Ishikawa (cell line): Measurements from ENCODE around the gene KSR2.

Source experiments
- CEBPB ChIP-seq: IDR thresholded peaks from 2 replicates; pipeline ENCODE4 v1.6.1; 2012
- CREB1 ChIP-seq: IDR thresholded peaks from 2 replicates; pipeline ENCODE4 v1.6.1; 2012; ENCODE audit warnings: low read depth
- EGR1 ChIP-seq: IDR thresholded peaks from 2 replicates; pipeline ENCODE4 v1.6.1; 2012
- EP300 ChIP-seq: IDR thresholded peaks from 2 replicates; pipeline ENCODE4 v1.6.1; 2012; ENCODE audit warnings: borderline replicate concordance
- FOXM1 ChIP-seq: IDR thresholded peaks from 2 replicates; pipeline ENCODE4 v1.6.1; 2012; ENCODE audit warnings: low read depth, borderline replicate concordance
- MAX ChIP-seq: IDR thresholded peaks from 2 replicates; pipeline ENCODE4 v1.6.1; 2012
- NFIC ChIP-seq: IDR thresholded peaks from 2 replicates; pipeline ENCODE4 v1.6.1; 2012
- RAD21 ChIP-seq: IDR thresholded peaks from 2 replicates; pipeline ENCODE4 v1.6.1; 2012; ENCODE audit warnings: low read depth
- REST ChIP-seq: IDR thresholded peaks from 2 replicates; pipeline ENCODE4 v1.6.1; 2012; ENCODE audit warnings: low read depth, mild to moderate bottlenecking
- TAF1 ChIP-seq: IDR thresholded peaks from 2 replicates; pipeline ENCODE4 v1.6.1; 2012; ENCODE audit warnings: low read depth, mild to moderate bottlenecking
- TCF12 ChIP-seq: IDR thresholded peaks from 2 replicates; pipeline ENCODE4 v1.6.1; 2012; ENCODE audit warnings: low read depth
- TEAD4 ChIP-seq: IDR thresholded peaks from 2 replicates; pipeline ENCODE4 v1.6.1; 2012
- USF1 ChIP-seq: IDR thresholded peaks from 2 replicates; pipeline ENCODE4 v1.6.1; 2012
- YY1 ChIP-seq: IDR thresholded peaks from 2 replicates; pipeline ENCODE4 v1.6.1; 2012; ENCODE audit warnings: low read depth
- ZBTB7A ChIP-seq: IDR thresholded peaks from 2 replicates; pipeline ENCODE4 v1.6.1; 2012; ENCODE audit warnings: low read depth

The KSR2 gene

GRCh38 chr12:117580015-117580717, 388.6 kb downstream of the KSR2 start:
- no peak for TF ChIP-seq TEAD4
- TF ChIP-seq MAX = no peak
- TF ChIP-seq FOXM1 = no peak
- TF ChIP-seq EP300 = no peak
- TF ChIP-seq ZBTB7A = no peak
- no peak for TF ChIP-seq TAF1
- TF ChIP-seq NFIC = no peak
- TF ChIP-seq RAD21 = no peak
- TF ChIP-seq EGR1 = no peak
- no peak for TF ChIP-seq REST
- no peak for TF ChIP-seq CREB1
- TF ChIP-seq CEBPB = no peak
- TF ChIP-seq USF1 = no peak

- TF ChIP-seq MAX = no peak
- TF ChIP-seq ZBTB7A = no peak
- TF ChIP-seq CREB1 = no peak
Observed at GRCh38 chr12:117577122-117577657, 391.6 kb downstream of the KSR2 start.

GRCh38 chr12:117576053-117576452, 392.7 kb downstream of the KSR2 start:
- TF ChIP-seq FOXM1 = no peak
- no peak for TF ChIP-seq YY1
- no peak for TF ChIP-seq USF1
- TF ChIP-seq CREB1 = no peak
- TF ChIP-seq REST = no peak
- TF ChIP-seq ZBTB7A = no peak
- TF ChIP-seq RAD21 = no peak
- no peak for TF ChIP-seq TCF12
- TF ChIP-seq NFIC = no peak
- TF ChIP-seq CEBPB = no peak
- TF ChIP-seq EP300 = no peak
- TF ChIP-seq TEAD4 = no peak
- no peak for TF ChIP-seq EGR1
- no peak for TF ChIP-seq TAF1
- TF ChIP-seq MAX = no peak

- TF ChIP-seq FOXM1 = no peak
- TF ChIP-seq EP300 = no peak
- TF ChIP-seq TAF1 = no peak
- no peak for TF ChIP-seq TCF12
- TF ChIP-seq EGR1 = no peak
- TF ChIP-seq YY1 = no peak
- TF ChIP-seq CREB1 = no peak
- TF ChIP-seq CEBPB = no peak
- no peak for TF ChIP-seq REST
- TF ChIP-seq NFIC = no peak
Observed at GRCh38 chr12:117574655-117575054, 394.1 kb downstream of the KSR2 start.
